ENCODE results near the gene SEMA7A.
"Not testable (repeated sequence)": the region's sequence is repeated elsewhere in the genome, so short reads cannot be mapped to it uniquely, and the experiment has no call there.

The SEMA7A gene

DNA sequence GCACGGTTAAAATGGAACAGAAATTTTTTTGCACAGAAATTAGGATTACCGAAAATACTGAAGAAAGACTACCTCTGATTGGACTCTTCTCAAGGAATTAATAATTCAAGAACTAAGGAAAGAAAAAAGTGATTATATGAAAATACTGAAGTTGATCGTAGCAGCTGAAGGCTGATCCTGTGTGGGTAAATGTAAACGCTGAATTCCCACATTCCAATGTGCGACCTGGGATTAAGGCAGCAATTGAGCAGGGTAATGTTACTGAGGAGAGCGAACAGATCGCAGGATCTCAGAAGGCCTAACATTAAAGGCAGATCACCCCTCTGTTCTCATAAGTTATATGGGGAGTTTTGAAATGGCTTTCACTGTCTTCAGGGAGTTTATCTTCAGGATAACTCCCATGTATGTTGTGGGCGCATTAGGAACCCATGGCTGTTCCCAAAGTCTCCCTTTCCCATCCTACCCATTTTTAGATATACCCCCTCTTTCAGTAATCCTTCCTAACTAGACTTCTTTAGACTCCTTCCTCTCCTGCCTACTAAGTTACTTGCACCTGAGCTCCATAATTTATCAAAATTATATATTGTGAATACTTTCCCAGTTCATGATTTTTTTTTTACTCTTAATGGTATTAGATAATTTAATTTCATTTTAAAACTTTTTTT is 28.2 kb upstream of the SEMA7A start:
- H3K4me1 ChIP-seq (ENCODE audit: control insufficient read depth, insufficient read depth, low read length, poor library complexity, severe bottlenecking) = peaks cover 5% of the 10 kb centered on the region
- H3K27ac ChIP-seq (ENCODE audit: insufficient read depth, low read length, poor library complexity, severe bottlenecking) = no peak overlapping the region
- peak overlapping the region; percentile 95 for H3K4me3 ChIP-seq (ENCODE audit: insufficient read depth, low read depth, low read length, poor library complexity, severe bottlenecking)
- no peaks in the 10 kb centered on the region for H3K9me3 ChIP-seq (ENCODE audit: control insufficient read depth, low read length)
- no peak for DNase-seq
- H3K27me3 ChIP-seq (replicated peaks; ENCODE audit: control insufficient read depth, insufficient read depth, low read length, poor library complexity, severe bottlenecking) = no peaks in the 10 kb centered on the region
- H3K36me3 ChIP-seq (ENCODE audit: control insufficient read depth, insufficient read depth, low read length) = peaks cover 7% of the 10 kb centered on the region

DNA sequence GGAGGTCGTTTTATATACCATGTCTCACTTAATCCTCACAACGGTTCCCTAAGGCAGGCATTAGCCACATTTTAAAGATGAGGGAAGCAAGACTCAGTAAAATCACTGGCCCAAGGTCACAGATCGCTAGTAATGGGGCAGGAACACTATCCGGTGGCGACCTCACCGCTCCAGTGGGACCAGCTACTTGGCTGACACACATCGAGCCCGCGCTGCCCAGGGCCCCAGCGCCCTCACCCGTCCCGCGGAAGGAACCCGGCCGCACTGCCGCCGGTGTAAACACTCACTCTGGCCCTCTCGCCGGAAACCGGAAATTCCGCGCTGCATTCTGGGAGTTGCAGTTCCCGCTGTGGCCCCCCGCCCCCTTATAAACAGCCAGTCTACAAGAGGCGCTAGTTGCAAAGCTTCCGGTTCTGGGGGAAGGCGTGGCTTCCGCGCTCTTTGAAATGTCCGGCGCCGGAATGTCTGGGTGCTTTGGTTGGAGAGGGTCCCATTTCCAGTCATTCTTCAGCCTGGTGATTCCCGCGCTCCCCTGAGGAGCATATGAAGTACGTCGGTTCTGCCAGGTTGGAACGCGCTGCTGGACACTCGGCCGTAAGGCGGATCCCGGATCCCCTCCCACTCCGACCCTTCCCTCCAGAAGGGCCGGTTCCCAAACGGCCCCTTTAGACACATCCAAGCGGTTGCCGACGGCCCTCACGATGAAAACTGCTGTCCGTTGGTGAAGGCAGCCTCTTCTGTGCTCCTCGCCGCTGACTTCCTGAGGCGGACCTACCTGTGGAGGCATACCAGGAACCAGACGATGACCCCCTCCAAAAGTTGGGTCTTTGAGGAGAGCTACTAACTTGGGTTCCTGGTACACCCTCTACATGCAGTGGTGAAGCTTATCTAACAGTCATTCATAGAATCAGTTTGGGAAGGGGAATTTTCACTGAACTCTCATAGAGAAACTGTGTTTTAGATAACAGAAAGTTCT is 27.4 kb upstream of the SEMA7A start, which contains the start of gene UBL7:
UBL7 (minus strand) TSS at position 290 of the 976 bp plus-strand sequence. CDS start 2,293 bp downstream, outside the sequence.
- peak within 1 kb of the TSS; percentile 95 for H3K4me3 ChIP-seq (ENCODE audit: insufficient read depth, low read depth, low read length, poor library complexity, severe bottlenecking)
- peaks cover 10% of the 10 kb centered on the region for H3K36me3 ChIP-seq (ENCODE audit: control insufficient read depth, insufficient read depth, low read length)
- H3K27ac ChIP-seq (ENCODE audit: insufficient read depth, low read length, poor library complexity, severe bottlenecking) = peak within 1 kb of the TSS; percentile 74
- peak; percentile 90 to 95 (median 93) for DNase-seq
- no peaks in the 10 kb centered on the region for H3K27me3 ChIP-seq (replicated peaks; ENCODE audit: control insufficient read depth, insufficient read depth, low read length, poor library complexity, severe bottlenecking)
- peaks cover 5% of the 10 kb centered on the region for H3K4me1 ChIP-seq (ENCODE audit: control insufficient read depth, insufficient read depth, low read length, poor library complexity, severe bottlenecking)
- no peaks in the 10 kb centered on the region for H3K9me3 ChIP-seq (ENCODE audit: control insufficient read depth, low read length)

DNA sequence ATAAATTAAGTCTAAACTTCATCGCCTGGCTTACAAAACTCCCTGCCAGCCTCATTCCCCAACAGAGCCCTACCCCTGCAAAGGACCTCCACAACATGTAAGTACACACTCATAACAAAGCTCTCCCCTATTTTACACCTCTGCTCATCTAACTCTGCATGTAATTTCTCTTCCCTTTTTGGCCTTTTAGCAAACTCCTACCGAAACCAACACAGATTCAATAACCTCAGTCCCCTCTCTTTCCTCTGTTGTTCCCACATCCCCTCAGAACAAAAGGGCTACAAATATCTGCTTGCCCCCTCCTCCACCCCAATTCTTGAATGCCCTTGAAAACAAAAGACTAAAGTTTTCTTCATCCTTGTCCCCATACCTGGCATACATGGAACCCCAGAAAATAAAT is 26.5 kb upstream of the SEMA7A start:
- Histone ChIP-seq H3K9me3 (ENCODE audit: control insufficient read depth, low read length) (no peaks in the 10 kb centered on the region), H3K36me3 (ENCODE audit: control insufficient read depth, insufficient read depth, low read length) (peaks cover 13% of the 10 kb centered on the region), H3K27ac (ENCODE audit: insufficient read depth, low read length, poor library complexity, severe bottlenecking) (peak overlapping the region; percentile 74), H3K4me1 (ENCODE audit: control insufficient read depth, insufficient read depth, low read length, poor library complexity, severe bottlenecking) (peaks cover 5% of the 10 kb centered on the region), H3K27me3 (replicated peaks; ENCODE audit: control insufficient read depth, insufficient read depth, low read length, poor library complexity, severe bottlenecking) (no peaks in the 10 kb centered on the region), H3K4me3 (ENCODE audit: insufficient read depth, low read depth, low read length, poor library complexity, severe bottlenecking) (peak overlapping the region; percentile 95)
- no peak for DNase-seq

DNA sequence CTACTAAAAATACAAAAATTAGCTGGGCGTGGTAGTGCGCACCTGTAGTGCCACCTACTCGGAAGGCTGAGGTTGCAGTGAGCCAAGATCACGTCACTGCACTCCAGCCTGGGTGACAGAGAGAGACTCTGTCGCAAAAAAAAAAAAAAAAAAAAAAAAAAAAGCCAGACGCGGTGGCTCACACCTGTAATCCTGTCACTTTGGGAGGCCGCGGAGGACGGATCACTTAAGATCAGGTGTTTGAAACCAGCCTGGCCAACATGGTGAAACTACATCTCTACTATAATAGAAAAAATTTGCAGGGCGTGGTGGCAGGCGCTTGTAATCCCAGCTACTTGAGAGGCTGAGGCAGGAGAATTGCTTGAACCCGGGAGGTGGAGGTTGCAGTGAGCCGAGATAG is 26.0 kb upstream of the SEMA7A start:
- H3K4me1 ChIP-seq (ENCODE audit: control insufficient read depth, insufficient read depth, low read length, poor library complexity, severe bottlenecking); DNase-seq; H3K27me3 ChIP-seq (replicated peaks; ENCODE audit: control insufficient read depth, insufficient read depth, low read length, poor library complexity, severe bottlenecking); H3K9me3 ChIP-seq (ENCODE audit: control insufficient read depth, low read length); H3K4me3 ChIP-seq (ENCODE audit: insufficient read depth, low read depth, low read length, poor library complexity, severe bottlenecking); H3K27ac ChIP-seq (ENCODE audit: insufficient read depth, low read length, poor library complexity, severe bottlenecking): not testable (repeated sequence)
- H3K36me3 ChIP-seq (ENCODE audit: control insufficient read depth, insufficient read depth, low read length) = peaks cover 18% of the 10 kb centered on the region

DNA sequence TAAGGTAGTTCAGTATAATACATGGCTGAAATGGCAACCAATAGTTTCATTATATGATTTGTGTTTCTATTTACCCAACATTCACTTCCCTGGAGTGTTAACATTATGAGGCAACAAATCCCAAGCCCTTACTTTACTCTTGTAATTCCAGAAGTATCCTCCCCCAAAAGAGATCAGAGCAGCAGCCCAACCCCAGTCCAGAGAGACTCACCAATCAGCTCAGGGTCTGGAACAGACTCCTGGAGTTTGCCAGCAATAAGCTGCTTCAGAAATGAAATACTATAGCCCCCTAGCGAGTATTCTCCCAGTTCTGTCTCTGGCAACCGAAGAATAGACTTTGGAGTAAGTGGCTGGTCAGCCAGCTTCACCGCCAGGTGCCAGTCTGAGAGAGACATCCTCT is 24.7 kb upstream of the SEMA7A start:
- H3K27ac ChIP-seq (ENCODE audit: insufficient read depth, low read length, poor library complexity, severe bottlenecking) = no peak overlapping the region
- H3K4me1 ChIP-seq (ENCODE audit: control insufficient read depth, insufficient read depth, low read length, poor library complexity, severe bottlenecking) = peaks cover 5% of the 10 kb centered on the region
- H3K36me3 ChIP-seq (ENCODE audit: control insufficient read depth, insufficient read depth, low read length) = peaks cover 20% of the 10 kb centered on the region
- no peak overlapping the region for H3K4me3 ChIP-seq (ENCODE audit: insufficient read depth, low read depth, low read length, poor library complexity, severe bottlenecking)
- no peak for DNase-seq
- no peaks in the 10 kb centered on the region for H3K27me3 ChIP-seq (replicated peaks; ENCODE audit: control insufficient read depth, insufficient read depth, low read length, poor library complexity, severe bottlenecking)
- H3K9me3 ChIP-seq (ENCODE audit: control insufficient read depth, low read length) = no peaks in the 10 kb centered on the region

DNA sequence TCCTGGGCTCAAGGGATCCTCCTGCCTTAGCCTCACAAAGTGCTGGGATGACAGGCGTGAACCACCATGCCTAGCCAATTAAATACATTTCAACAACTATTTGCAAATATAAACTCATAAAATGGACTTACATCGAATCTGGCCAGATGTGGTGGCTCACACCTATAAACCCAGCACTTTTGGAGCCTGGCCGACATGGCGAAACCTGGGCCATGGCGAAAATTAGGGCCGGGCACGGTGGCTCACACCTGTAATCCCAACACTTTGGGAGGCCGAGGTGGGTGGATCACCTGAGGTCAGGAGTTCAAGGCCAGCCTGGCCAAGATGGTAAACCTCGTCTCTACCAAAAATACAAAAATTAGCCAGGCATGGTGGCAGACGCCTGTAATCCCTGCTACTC is 23.3 kb upstream of the SEMA7A start:
- peaks cover 31% of the 10 kb centered on the region for H3K36me3 ChIP-seq (ENCODE audit: control insufficient read depth, insufficient read depth, low read length)
- not testable (repeated sequence) for DNase-seq; H3K27ac ChIP-seq (ENCODE audit: insufficient read depth, low read length, poor library complexity, severe bottlenecking); H3K4me3 ChIP-seq (ENCODE audit: insufficient read depth, low read depth, low read length, poor library complexity, severe bottlenecking); H3K4me1 ChIP-seq (ENCODE audit: control insufficient read depth, insufficient read depth, low read length, poor library complexity, severe bottlenecking); H3K9me3 ChIP-seq (ENCODE audit: control insufficient read depth, low read length); H3K27me3 ChIP-seq (replicated peaks; ENCODE audit: control insufficient read depth, insufficient read depth, low read length, poor library complexity, severe bottlenecking)

DNA sequence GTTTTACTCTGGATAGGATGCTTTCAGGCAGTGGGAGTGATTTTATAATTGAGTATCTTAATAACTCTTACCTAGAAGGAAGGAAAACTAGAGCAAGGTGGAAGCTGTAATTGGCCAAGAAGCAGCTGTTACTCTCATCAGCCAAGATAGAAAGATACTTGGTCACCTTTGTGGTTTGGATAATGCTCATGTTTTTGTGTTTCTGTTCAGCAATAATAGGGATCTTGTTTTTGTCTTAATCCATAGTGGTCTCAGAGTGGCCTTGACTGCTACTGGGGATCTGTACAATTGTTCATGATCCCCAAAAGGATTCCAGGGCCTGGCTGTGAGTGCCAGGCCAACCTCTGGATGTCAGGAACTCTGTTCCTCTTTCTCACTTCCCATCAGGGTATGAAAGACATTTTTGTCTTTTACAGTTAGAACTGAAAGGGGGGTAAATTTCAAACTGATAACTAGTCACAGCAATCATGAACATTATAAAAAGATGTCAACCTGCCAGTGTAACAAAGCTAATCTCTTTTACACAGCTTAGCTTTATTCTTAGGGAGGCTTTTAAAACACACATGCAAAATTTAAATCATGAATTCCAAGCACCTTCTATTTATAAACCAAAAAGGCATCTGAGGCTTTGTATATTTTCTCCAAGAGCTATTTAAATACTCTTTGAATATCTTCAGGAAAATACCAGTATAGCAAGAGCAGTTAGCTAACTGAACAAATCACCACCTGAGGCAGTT is 21.2 kb upstream of the SEMA7A start:
- H3K27me3 ChIP-seq (replicated peaks; ENCODE audit: control insufficient read depth, insufficient read depth, low read length, poor library complexity, severe bottlenecking) = no peaks in the 10 kb centered on the region
- H3K27ac ChIP-seq (ENCODE audit: insufficient read depth, low read length, poor library complexity, severe bottlenecking) = no peak overlapping the region
- H3K4me3 ChIP-seq (ENCODE audit: insufficient read depth, low read depth, low read length, poor library complexity, severe bottlenecking) = no peak overlapping the region
- H3K9me3 ChIP-seq (ENCODE audit: control insufficient read depth, low read length) = no peaks in the 10 kb centered on the region
- DNase-seq = no peak
- no peaks in the 10 kb centered on the region for H3K4me1 ChIP-seq (ENCODE audit: control insufficient read depth, insufficient read depth, low read length, poor library complexity, severe bottlenecking)
- H3K36me3 ChIP-seq (ENCODE audit: control insufficient read depth, insufficient read depth, low read length) = peaks cover 52% of the 10 kb centered on the region

DNA sequence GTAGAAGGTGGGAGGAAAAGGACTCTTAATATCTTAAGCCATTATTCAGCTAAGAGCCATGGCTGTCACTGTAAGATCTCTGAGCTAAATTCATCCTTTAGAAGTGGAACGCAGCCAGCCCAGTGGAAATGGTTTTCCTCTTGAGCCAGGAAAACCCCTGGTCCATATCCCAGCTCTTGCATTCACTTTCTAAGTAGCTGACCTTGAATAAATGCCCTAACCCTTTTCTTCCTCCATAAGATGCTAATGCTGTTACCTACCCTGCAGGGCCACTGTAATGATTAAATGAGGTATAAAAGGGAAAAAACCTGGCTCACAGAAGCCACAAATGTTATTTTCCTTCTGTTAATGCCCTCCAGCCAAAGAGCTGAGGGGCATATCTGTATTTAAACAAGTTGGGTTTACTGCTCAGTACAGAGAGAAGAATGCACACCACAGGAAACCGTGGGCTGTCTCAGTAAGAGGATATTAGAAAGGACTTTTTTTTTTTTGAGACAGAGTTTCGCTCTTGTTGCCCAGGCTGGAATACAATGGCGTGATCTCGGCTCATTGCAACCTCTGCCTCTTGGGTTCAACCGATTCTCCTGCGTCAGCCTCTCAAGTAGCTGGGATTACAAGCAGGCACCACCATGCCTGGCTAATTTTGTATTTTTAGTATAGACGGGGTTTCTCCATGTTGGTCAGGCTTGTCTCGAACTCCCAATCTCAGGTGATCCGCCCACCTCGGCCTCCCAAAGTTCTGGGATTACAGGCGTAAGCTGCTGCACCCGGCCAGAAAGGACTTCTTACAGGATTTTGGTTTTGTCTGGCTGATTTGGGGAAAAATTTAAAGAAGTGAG is 20.4 kb upstream of the SEMA7A start:
- no peak overlapping the region for H3K4me3 ChIP-seq (ENCODE audit: insufficient read depth, low read depth, low read length, poor library complexity, severe bottlenecking)
- H3K36me3 ChIP-seq (ENCODE audit: control insufficient read depth, insufficient read depth, low read length) = peaks cover 60% of the 10 kb centered on the region
- H3K27ac ChIP-seq (ENCODE audit: insufficient read depth, low read length, poor library complexity, severe bottlenecking) = no peak overlapping the region
- no peaks in the 10 kb centered on the region for H3K27me3 ChIP-seq (replicated peaks; ENCODE audit: control insufficient read depth, insufficient read depth, low read length, poor library complexity, severe bottlenecking)
- H3K4me1 ChIP-seq (ENCODE audit: control insufficient read depth, insufficient read depth, low read length, poor library complexity, severe bottlenecking) = no peaks in the 10 kb centered on the region
- no peak for DNase-seq
- no peaks in the 10 kb centered on the region for H3K9me3 ChIP-seq (ENCODE audit: control insufficient read depth, low read length)
